Aorta (tissue), 5 donors: ENCODE data around the gene FAM149B1. TPM values are rescaled to one million over a fixed set of nuclear protein-coding genes. Genes with fewer than 3 reads are reported as not detected.
A peak's percentile ranks its signal among the peaks of the same experiment; 100 is the strongest.
"Not testable (repeated sequence)": the region's sequence is repeated elsewhere in the genome, so short reads cannot be mapped to it uniquely, and the experiment has no call there.

Experiments
- ATAC-seq: fragments of 200-7000 bp; cut with Tn5 transposase; one replicate; pipeline ENCODE4 v1.9.1; 2022; ENCODE audit warnings: moderate library complexity; ENCODE audit not compliant: low FRiP score
- DNase-seq, 2 donors: peaks; one replicate each; pipeline ENCODE4 v3.0.0-alpha.2; 2020
- H3K27ac ChIP-seq, 2 donors: one replicate each; pipeline ENCODE4 v1.5.1; 2013; ENCODE audit warnings: low read length in 2 of 2, mild to moderate bottlenecking in 2 of 2, moderate library complexity in 2 of 2, control low read depth in 1 of 2, inconsistent platforms in 1 of 2, low read depth in 1 of 2
- H3K27me3 ChIP-seq, 2 donors: one replicate each; pipeline ENCODE4 v1.6.1; 2013; ENCODE audit warnings: control low read depth in 1 of 2, low read length in 1 of 2, mild to moderate bottlenecking in 1 of 2, moderate library complexity in 1 of 2; ENCODE audit not compliant: insufficient read depth in 2 of 2, control insufficient read depth in 1 of 2
- H3K36me3 ChIP-seq, 2 donors: one replicate each; pipeline ENCODE4 v1.6.1; 2013; ENCODE audit warnings: control low read depth in 1 of 2, low read length in 1 of 2, mild to moderate bottlenecking in 1 of 2; ENCODE audit not compliant: insufficient read depth in 2 of 2, control insufficient read depth in 1 of 2
- H3K4me1 ChIP-seq, 2 donors: one replicate each; pipeline ENCODE4 v1.6.1; 2013; ENCODE audit warnings: low read length in 2 of 2, control low read depth in 1 of 2, mild to moderate bottlenecking in 1 of 2, moderate library complexity in 1 of 2; ENCODE audit not compliant: insufficient read depth in 2 of 2, control insufficient read depth in 1 of 2
- H3K4me3 ChIP-seq, 2 donors: one replicate each; pipeline ENCODE4 v1.5.1; 2013; ENCODE audit warnings: low read length in 2 of 2, control low read depth in 1 of 2, mild to moderate bottlenecking in 1 of 2
- H3K9me3 ChIP-seq: one replicate; pipeline ENCODE4 v1.6.1; 2013; ENCODE audit warnings: mild to moderate bottlenecking, low read length; ENCODE audit not compliant: control insufficient read depth
- WGBS, 2 donors: extraction: QIAGEN DNeasy Blood & Tissue Kit; methylation state at CpG; one replicate each; pipeline ENCODE4 v1.1.7; 2013; 5-methylcytosine and 5-hydroxymethylcytosine counted together
- intact Hi-C, 2 donors: fragments of 100-400 bp; cut with DNase I; formaldehyde crosslinking; loops; one replicate each; pipeline versions ENCODE4 v1.14.2 to v1.15.0; 2022
- polyA plus RNA-seq, 2 donors: library from polyadenylated mRNA; stranded (reverse); fragments of 200-250 nt; gene quantifications; one replicate each; pipeline ENCODE4 v1.2.3, GENCODE V29; 2013
- total RNA-seq, 2 donors: library from RNA; stranded (reverse); fragmentation: NEBNext Ultra II Directional; extraction: Animal tissue kit (Norgen Biotek cat#: 25700); gene quantifications; one replicate each; pipeline ENCODE4 v1.2.1, GENCODE V29; 2021
- donor health status: healthy with polysubstance abuse.
- donor health status: Bipolar disorder and iron deficiency.
- donor health status: DM: no; HTN: no; CAD: no.
- donor health status: DM: no; HTN: no; CAD: no.
- donor health status: DM: yes; HTN: yes; CAD: no.

FAM149B1 gene
- total and polyA plus RNA-seq, 4 donors: 20.0 to 22.7 (median 21.7) TPM

GRCh38 chr10:73248259-73248724, 80.4 kb downstream of the FAM149B1 start:
- Histone ChIP-seq H3K27ac (no peak overlapping the region), H3K9me3 (no peaks in the 10 kb centered on the region), H3K4me3 (no peak overlapping the region), H3K4me1 (peaks cover 3 to 4% of the 10 kb centered on the region in 2 donors), H3K36me3 (no peaks in the 10 kb centered on the region), H3K27me3 (peaks cover 0 to 3% of the 10 kb centered on the region in 2 donors)
- intact Hi-C loops: no loop called here
- ATAC-seq (no peak), DNase-seq (no peak)
- 74 to 75% methylated on average over 5 of the region's 5 CpGs for WGBS, 2 donors

- H3K27me3 ChIP-seq: peaks cover 0 to 3% of the 10 kb centered on the region in 2 donors
- no peaks in the 10 kb centered on the region for H3K9me3 ChIP-seq
- 18 to 21% methylated on average over 19 to 23 of the region's 23 CpGs for WGBS, 2 donors
- H3K27ac ChIP-seq: peak overlapping the region; percentile 47 to 58
- peak overlapping the region; percentile 31 to 68 for H3K4me3 ChIP-seq
- DNase-seq (no peak), ATAC-seq (peak; percentile 87)
- H3K36me3 ChIP-seq: no peaks in the 10 kb centered on the region
- peaks cover 0 to 4% of the 10 kb centered on the region in 2 donors for H3K4me1 ChIP-seq
- intact Hi-C loops: no loop called here
Observed at GRCh38 chr10:73251683-73252444, 83.9 kb downstream of the FAM149B1 start.

GRCh38 chr10:73252445-73253224, 84.7 kb downstream of the FAM149B1 start, which contains the start of gene MRPS16:
MRPS16 (minus strand) TSS chr10:73252644; CDS start chr10:73252482, 162 bp downstream.
- Histone ChIP-seq H3K36me3 (no peaks in the 10 kb centered on the region), H3K9me3 (no peaks in the 10 kb centered on the region), H3K27me3 (no peaks in the 10 kb centered on the region), H3K4me1 (peaks cover 0 to 4% of the 10 kb centered on the region in 2 donors), H3K27ac (peak within 1 kb of the TSS; percentile 47 to 77), H3K4me3 (peak within 1 kb of the TSS; percentile 54 to 68)
- ATAC-seq: peak; percentile 98
- intact Hi-C loops: no loop called here
- peak; percentile 96 for DNase-seq
- WGBS, 2 donors: 0% methylated on average over 51 of the region's 51 CpGs

GRCh38 chr10:73253225-73253555, 85.3 kb downstream of the FAM149B1 start:
- Histone ChIP-seq H3K9me3 (no peaks in the 10 kb centered on the region), H3K27ac (peak overlapping the region in 1 of 2 donors; percentile 12), H3K27me3 (no peaks in the 10 kb centered on the region), H3K4me3 (peak overlapping the region; percentile 54 to 68), H3K4me1 (peaks cover 0 to 4% of the 10 kb centered on the region in 2 donors), H3K36me3 (no peaks in the 10 kb centered on the region)
- intact Hi-C loops: no loop called here
- DNase-seq: no peak
- WGBS, 2 donors: 0 to 2% methylated on average over 4 of the region's 4 CpGs
- no peak for ATAC-seq

GRCh38 chr10:73258612-73259011, 90.7 kb downstream of the FAM149B1 start:
- H3K36me3 ChIP-seq, H3K4me3 ChIP-seq, intact Hi-C loops, DNase-seq, H3K4me1 ChIP-seq, H3K27me3 ChIP-seq, ATAC-seq, H3K9me3 ChIP-seq, H3K27ac ChIP-seq: not testable (repeated sequence)
- WGBS, 2 donors: 92 to 95% methylated on average over 10 of the region's 10 CpGs

- intact Hi-C loops: no loop called here
- Histone ChIP-seq H3K4me1 (no peaks in the 10 kb centered on the region), H3K4me3 (no peak overlapping the region), H3K9me3 (no peaks in the 10 kb centered on the region), H3K27me3 (no peaks in the 10 kb centered on the region), H3K27ac (no peak overlapping the region), H3K36me3 (no peaks in the 10 kb centered on the region)
- DNase-seq: no peak
- no peak for ATAC-seq
- 82 to 96% methylated on average over 9 of the region's 9 CpGs for WGBS, 2 donors
Observed at GRCh38 chr10:73261362-73261995, 93.6 kb downstream of the FAM149B1 start.

GRCh38 chr10:73262105-73262730, 94.3 kb downstream of the FAM149B1 start:
- no peaks in the 10 kb centered on the region for H3K9me3 ChIP-seq
- ATAC-seq: no peak
- H3K4me3 ChIP-seq: no peak overlapping the region
- DNase-seq: no peak
- WGBS, 2 donors: 65 to 70% methylated on average over 4 of the region's 4 CpGs
- no peaks in the 10 kb centered on the region for H3K4me1 ChIP-seq
- H3K27me3 ChIP-seq: no peaks in the 10 kb centered on the region
- no peaks in the 10 kb centered on the region for H3K36me3 ChIP-seq
- intact Hi-C loops: no loop called here
- H3K27ac ChIP-seq: no peak overlapping the region

GRCh38 chr10:73262880-73263555, 95.1 kb downstream of the FAM149B1 start:
- no peak for ATAC-seq
- intact Hi-C loops: no loop called here
- WGBS, 2 donors: 65 to 69% methylated on average over 5 of the region's 5 CpGs
- Histone ChIP-seq H3K27ac (no peak overlapping the region), H3K36me3 (no peaks in the 10 kb centered on the region), H3K27me3 (no peaks in the 10 kb centered on the region), H3K4me3 (no peak overlapping the region), H3K9me3 (no peaks in the 10 kb centered on the region), H3K4me1 (no peaks in the 10 kb centered on the region)
- DNase-seq: no peak
